Neural cell (in vitro differentiated cells): ENCODE data around the gene CCS. TPM values are rescaled to one million over a fixed set of nuclear protein-coding genes. Genes with fewer than 3 reads are reported as not detected.
"Not testable (repeated sequence)": the region's sequence is repeated elsewhere in the genome, so short reads cannot be mapped to it uniquely, and the experiment has no call there.

Source experiments
- H2AFZ ChIP-seq: fragments of 200-600, 300-800 bp; sonication (generic), shearing (Covaris generic); 2 replicates; pipeline ENCODE4 v1.6.0; 2014; ENCODE audit warnings: low read depth, mild to moderate bottlenecking, antibody characterized with exemption, low read length, moderate library complexity
- H3F3A ChIP-seq: fragments of 200-600 bp; shearing (Covaris generic); 2 replicates; pipeline ENCODE4 v1.6.1; 2016; ENCODE audit warnings: mild to moderate bottlenecking, moderate library complexity, mixed read lengths, antibody characterized with exemption, low read length; ENCODE audit not compliant: insufficient read depth, poor library complexity, severe bottlenecking
- H3K27ac ChIP-seq: fragments of 200-600, 300-800 bp; sonication (generic), shearing (Covaris generic); 2 replicates; pipeline ENCODE4 v1.5.1; 2014; ENCODE audit warnings: mild to moderate bottlenecking, low read length, moderate library complexity
- H3K27me3 ChIP-seq: fragments of 300-800, 200-600 bp; sonication (generic), shearing (Covaris generic); 2 replicates; pipeline ENCODE4 v1.6.0; 2014; ENCODE audit warnings: mild to moderate bottlenecking, low read depth, low read length, moderate library complexity; ENCODE audit not compliant: insufficient read depth
- H3K36me3 ChIP-seq: fragments of 300-800, 200-600 bp; sonication (generic), shearing (Covaris generic); 2 replicates; pipeline ENCODE4 v1.5.1; 2014; ENCODE audit warnings: mild to moderate bottlenecking, antibody characterized with exemption, low read length, moderate library complexity; ENCODE audit not compliant: insufficient read depth
- H3K4me2 ChIP-seq: fragments of 300-800, 200-600 bp; sonication (generic), shearing (Covaris generic); 2 replicates; pipeline ENCODE4 v1.6.0; 2014; ENCODE audit warnings: mild to moderate bottlenecking, low read length
- H3K4me3 ChIP-seq: fragments of 300-800, 200-600 bp; sonication (generic), shearing (Covaris generic); 2 replicates; pipeline ENCODE4 v1.5.1; 2014; ENCODE audit warnings: mild to moderate bottlenecking, low read length, moderate library complexity
- H3K79me2 ChIP-seq: fragments of 200-600 bp; shearing (Covaris generic); replicated peaks from 2 replicates; pipeline ENCODE4 v1.6.0; 2014; ENCODE audit warnings: mild to moderate bottlenecking, low read length, moderate library complexity; ENCODE audit not compliant: insufficient read depth
- H3K9ac ChIP-seq: fragments of 300-800, 200-600 bp; sonication (generic), shearing (Covaris generic); 2 replicates; pipeline ENCODE4 v1.6.1; 2016; ENCODE audit warnings: mild to moderate bottlenecking, low read length, mixed read lengths
- H3K9me2 ChIP-seq: fragments of 200-600 bp; shearing (Covaris generic); 2 replicates; pipeline ENCODE4 v1.6.1; 2016; ENCODE audit warnings: mild to moderate bottlenecking, low read length, mixed read lengths; ENCODE audit not compliant: insufficient read depth
- H3K9me3 ChIP-seq: fragments of 200-600, 300-800 bp; sonication (generic), shearing (Covaris generic); 2 replicates; pipeline ENCODE4 v1.6.1; 2016; ENCODE audit warnings: mild to moderate bottlenecking, mixed run types, low read length, moderate library complexity, mixed read lengths
- H4K20me1 ChIP-seq: fragments of 200-600 bp; shearing (Covaris generic); 2 replicates; pipeline ENCODE4 v1.6.1; 2016; ENCODE audit warnings: mild to moderate bottlenecking, mixed run types; ENCODE audit not compliant: insufficient read depth
- CTCF ChIP-seq: fragments of 450-650 bp; IDR thresholded peaks from 2 replicates; pipeline ENCODE4 v1.5.1; 2014; ENCODE audit warnings: antibody characterized with exemption, mild to moderate bottlenecking, moderate library complexity; ENCODE audit not compliant: poor library complexity, severe bottlenecking
- EP300 ChIP-seq: fragments of 450-650 bp; conservative IDR thresholded peaks from 2 replicates; pipeline ENCODE4 v1.6.1; 2014; ENCODE audit warnings: antibody characterized with exemption, mild to moderate bottlenecking, moderate library complexity; ENCODE audit not compliant: poor library complexity, severe bottlenecking
- EZH2 ChIP-seq: fragments of 200-600, 300-800 bp; shearing (Covaris generic), sonication (generic); IDR thresholded peaks from 2 replicates; pipeline ENCODE4 v1.6.1; 2014; ENCODE audit warnings: antibody characterized with exemption, low read length, borderline replicate concordance, mild to moderate bottlenecking; ENCODE audit not compliant: insufficient read depth, poor library complexity, severe bottlenecking
- MXI1 ChIP-seq: fragments of 450-650 bp; conservative IDR thresholded peaks from 2 replicates; pipeline ENCODE4 v1.6.1; 2014; ENCODE audit warnings: antibody characterized with exemption, mild to moderate bottlenecking; ENCODE audit not compliant: poor library complexity, severe bottlenecking
- POLR2AphosphoS5 ChIP-seq: IDR thresholded peaks from 2 replicates; pipeline ENCODE4 v1.6.1; 2012
- RAD21 ChIP-seq: fragments of 450-650 bp; conservative IDR thresholded peaks from 2 replicates; pipeline ENCODE4 v1.6.1; 2014; ENCODE audit warnings: antibody characterized with exemption, mild to moderate bottlenecking, moderate library complexity
- REST ChIP-seq: IDR thresholded peaks from 2 replicates; pipeline ENCODE4 v1.6.1; 2012; ENCODE audit warnings: borderline replicate concordance
- SMC3 ChIP-seq: fragments of 450-650 bp; conservative IDR thresholded peaks from 2 replicates; pipeline ENCODE4 v1.6.1; 2014; ENCODE audit warnings: antibody characterized with exemption, mild to moderate bottlenecking, moderate library complexity; ENCODE audit not compliant: poor library complexity
- TAF1 ChIP-seq: IDR thresholded peaks from 2 replicates; pipeline ENCODE4 v1.6.1; 2012; ENCODE audit warnings: low read depth
- polyA plus RNA-seq: library from polyadenylated mRNA; depleted of rRNA; stranded (reverse); fragments of >200 nt; gene quantifications from 2 replicates; pipeline ENCODE4 v1.2.3, GENCODE V29; 2014

CCS gene
- polyA plus RNA-seq, 1 donor from 2014 or later, result 40.8 TPM

GRCh38 chr11:66580803-66581202 is 12.2 kb upstream of the CCS start (continued):
- TF ChIP-seq REST (no peak), EP300 (no peak), TAF1 (no peak)

- Histone ChIP-seq H2AFZ (no peak overlapping the region), H3K4me2 (no peak overlapping the region), H4K20me1 (no peaks in the 10 kb centered on the region), H3K79me2 (no peaks in the 10 kb centered on the region), H3K4me3 (no peak overlapping the region), H3K27ac (no peak overlapping the region), H3K9ac (no peak overlapping the region), H3K9me3 (no peaks in the 10 kb centered on the region), H3K27me3 (no peaks in the 10 kb centered on the region), H3K9me2 (no peaks in the 10 kb centered on the region), H3F3A (no peaks in the 10 kb centered on the region), H3K36me3 (no peaks in the 10 kb centered on the region)
- TF ChIP-seq REST (no peak), CTCF (no peak), MXI1 (no peak), POLR2AphosphoS5 (no peak), SMC3 (no peak), EP300 (no peak), RAD21 (no peak), TAF1 (no peak), EZH2 (no peak)
Observed at GRCh38 chr11:66581261-66581660, 11.7 kb upstream of the CCS start.

GRCh38 chr11:66582565-66583147 is 10.3 kb upstream of the CCS start:
- H3K36me3 ChIP-seq, H3K27ac ChIP-seq, H3K9me2 ChIP-seq, H3K4me3 ChIP-seq, H3K4me2 ChIP-seq, H3K27me3 ChIP-seq, H3F3A ChIP-seq, H3K9ac ChIP-seq, H3K79me2 ChIP-seq, H3K9me3 ChIP-seq, H2AFZ ChIP-seq, H4K20me1 ChIP-seq: not testable (repeated sequence)

GRCh38 chr11:66585447-66585846 is 7.5 kb upstream of the CCS start:
- H3K9ac ChIP-seq, H3K79me2 ChIP-seq, H2AFZ ChIP-seq, H3K9me2 ChIP-seq, H3K4me2 ChIP-seq, H3K9me3 ChIP-seq, H3K4me3 ChIP-seq, H3K27ac ChIP-seq, H3K27me3 ChIP-seq, H3F3A ChIP-seq, H4K20me1 ChIP-seq, H3K36me3 ChIP-seq: not testable (repeated sequence)
